Measurements from ENCODE around the gene RPL5. TPM values are rescaled to one million over a fixed set of nuclear protein-coding genes. Genes with fewer than 3 reads are reported as not detected.

The RPL5 gene
- total and polyA plus RNA-seq, 2 donors, result 1,628 to 1,942 TPM

GRCh38 chr1:92834617-92835016 lies 2.8 kb downstream of the RPL5 start:
- Histone ChIP-seq H3K27ac (ENCODE audit: low read depth) (no peak overlapping the region), H3K36me3 (ENCODE audit: insufficient read depth) (peaks cover 10% of the 10 kb centered on the region), H3K4me3 (ENCODE audit: low read depth, low read length) (no peak overlapping the region), H3K4me1 (ENCODE audit: insufficient read depth) (no peaks in the 10 kb centered on the region)
- 76% methylated on average over 5 of the region's 5 CpGs for WGBS
- no peak for DNase-seq (ENCODE audit: extremely low spot score)

DNA sequence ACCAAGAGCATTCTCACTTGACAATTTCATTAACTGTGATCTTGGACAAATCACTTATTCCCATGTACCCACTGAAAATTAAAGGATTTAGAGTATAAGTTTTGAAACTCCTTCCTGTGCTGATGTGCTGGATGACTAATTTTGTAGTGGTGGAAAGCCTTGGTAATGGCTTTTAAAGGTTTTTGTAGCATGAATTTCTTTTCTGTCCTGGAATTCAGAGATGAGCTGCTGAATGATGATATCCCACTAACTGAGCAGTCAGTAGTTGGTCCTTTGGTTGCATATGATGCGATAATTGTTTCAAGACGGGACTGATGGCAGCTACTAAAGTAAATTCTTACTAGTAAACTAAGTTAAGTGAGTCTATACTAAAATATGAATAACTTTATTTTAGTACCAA lies 5.2 kb downstream of the RPL5 start:
- Histone ChIP-seq H3K27ac (ENCODE audit: low read depth) (no peak overlapping the region), H3K36me3 (ENCODE audit: insufficient read depth) (peaks cover 14% of the 10 kb centered on the region), H3K4me3 (ENCODE audit: low read depth, low read length) (no peak overlapping the region), H3K4me1 (ENCODE audit: insufficient read depth) (no peaks in the 10 kb centered on the region)
- DNase-seq (ENCODE audit: extremely low spot score), result no peak
- WGBS, result 89% methylated on average over 2 of the region's 2 CpGs

DNA sequence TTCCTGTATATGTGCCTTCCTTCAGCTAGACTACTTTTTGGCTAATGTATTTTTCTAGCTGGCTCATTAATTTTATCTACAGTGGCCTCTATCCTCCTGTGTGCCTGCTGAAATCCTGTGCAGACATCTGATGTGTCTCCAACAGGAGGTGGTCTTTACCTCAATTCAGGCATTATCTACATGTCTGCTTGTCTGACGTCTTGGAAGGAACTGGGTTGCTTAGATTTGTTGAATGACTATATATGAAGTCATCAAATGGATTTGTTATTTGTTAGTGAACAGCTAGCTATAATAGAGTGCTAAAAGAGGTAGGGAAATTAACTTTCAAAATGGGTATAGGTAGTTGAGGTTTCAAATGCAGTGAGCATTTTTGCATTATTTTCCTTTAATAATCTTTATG lies 6.7 kb downstream of the RPL5 start:
- WGBS, result 5% methylated on average over 1 of the region's 1 CpG
- no peak for DNase-seq (ENCODE audit: extremely low spot score)
- H3K36me3 ChIP-seq (ENCODE audit: insufficient read depth), result peaks cover 17% of the 10 kb centered on the region
- no peak overlapping the region for H3K4me3 ChIP-seq (ENCODE audit: low read depth, low read length)
- H3K27ac ChIP-seq (ENCODE audit: low read depth), result no peak overlapping the region
- H3K4me1 ChIP-seq (ENCODE audit: insufficient read depth), result no peaks in the 10 kb centered on the region

DNA sequence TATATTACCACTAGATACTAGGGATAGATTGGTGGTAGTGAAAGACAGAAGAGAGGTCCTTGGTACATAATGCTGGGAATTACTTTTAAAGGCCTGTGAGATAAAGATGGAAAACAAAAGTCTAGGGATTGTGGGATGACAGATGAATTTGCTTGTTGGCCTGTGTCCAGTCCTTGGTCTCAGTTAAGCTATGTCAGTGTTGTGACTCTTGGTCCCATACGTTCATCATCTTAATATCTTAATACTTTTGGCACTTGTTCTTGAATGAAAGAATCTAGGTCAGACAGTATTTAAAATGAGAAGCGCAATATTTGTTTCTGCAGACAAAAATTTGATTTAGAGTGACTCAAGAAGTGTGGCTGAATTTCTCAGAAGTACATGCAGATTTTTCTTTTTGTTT lies 7.6 kb downstream of the RPL5 start:
- no peaks in the 10 kb centered on the region for H3K4me1 ChIP-seq (ENCODE audit: insufficient read depth)
- no peak for DNase-seq (ENCODE audit: extremely low spot score)
- H3K27ac ChIP-seq (ENCODE audit: low read depth), result no peak overlapping the region
- peaks cover 16% of the 10 kb centered on the region for H3K36me3 ChIP-seq (ENCODE audit: insufficient read depth)
- 23% methylated on average over 2 of the region's 2 CpGs for WGBS
- H3K4me3 ChIP-seq (ENCODE audit: low read depth, low read length), result no peak overlapping the region

- Histone ChIP-seq H3K4me3 (ENCODE audit: low read depth, low read length) (no peak overlapping the region), H3K4me1 (ENCODE audit: insufficient read depth) (no peaks in the 10 kb centered on the region), H3K27ac (ENCODE audit: low read depth) (no peak overlapping the region), H3K36me3 (ENCODE audit: insufficient read depth) (peaks cover 14% of the 10 kb centered on the region)
- 76% methylated on average over 5 of the region's 5 CpGs for WGBS
- no peak for DNase-seq (ENCODE audit: extremely low spot score)
Measured at GRCh38 chr1:92840600-92840999, 8.8 kb downstream of the RPL5 start.

DNA sequence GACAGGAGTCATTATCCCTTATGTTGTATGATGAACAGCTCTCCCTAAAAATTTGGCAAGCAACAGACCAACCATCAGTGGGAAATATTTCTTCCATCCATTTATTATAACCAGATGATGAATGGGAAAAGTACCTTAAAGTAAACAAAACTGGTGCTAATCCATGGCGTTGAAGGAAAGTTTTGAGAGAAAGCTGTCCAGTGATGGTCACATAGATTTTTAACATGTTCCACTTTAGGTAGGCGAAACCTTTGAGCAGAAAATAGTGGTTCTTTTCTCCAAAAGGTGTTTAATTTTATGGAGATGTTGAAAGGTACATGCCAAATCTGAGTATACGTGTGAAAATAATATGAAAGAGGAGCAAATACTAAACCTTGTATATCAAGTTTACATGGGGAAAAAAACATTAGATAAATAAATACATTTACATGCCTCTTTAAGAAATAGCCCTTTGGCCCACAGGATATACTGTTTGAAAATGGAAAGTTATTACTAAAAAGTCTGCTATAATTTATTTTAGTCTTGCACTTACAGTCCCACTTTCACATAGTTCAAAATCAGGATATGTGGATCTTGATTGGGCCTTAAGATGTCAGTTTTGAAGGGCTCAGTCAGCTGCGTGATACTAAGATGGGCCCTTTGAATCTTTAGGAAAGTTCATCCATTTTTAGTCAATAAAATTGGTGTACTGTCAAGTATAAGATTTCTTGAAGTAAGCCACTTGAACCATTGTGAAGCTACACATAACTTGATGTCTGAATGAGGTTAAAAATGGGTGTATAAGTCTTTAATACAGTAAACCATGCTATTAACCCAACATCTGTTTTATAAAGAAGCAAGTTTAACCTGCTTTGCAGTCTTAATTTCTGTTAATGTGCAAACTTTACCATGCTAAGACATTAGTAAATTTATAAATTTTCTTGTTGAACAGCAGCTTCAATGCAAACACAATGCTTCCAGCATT lies 10.5 kb downstream of the RPL5 start:
- H3K27ac ChIP-seq (ENCODE audit: low read depth), result no peak overlapping the region
- DNase-seq (ENCODE audit: extremely low spot score), result no peak
- WGBS, result 78% methylated on average over 4 of the region's 4 CpGs
- H3K4me1 ChIP-seq (ENCODE audit: insufficient read depth), result no peaks in the 10 kb centered on the region
- peaks cover 12% of the 10 kb centered on the region for H3K36me3 ChIP-seq (ENCODE audit: insufficient read depth)
- H3K4me3 ChIP-seq (ENCODE audit: low read depth, low read length), result no peak overlapping the region

GRCh38 chr1:92843046-92843423 lies 11.2 kb downstream of the RPL5 start:
- H3K27ac ChIP-seq (ENCODE audit: low read depth), result no peak overlapping the region
- H3K36me3 ChIP-seq (ENCODE audit: insufficient read depth), result peaks cover 9% of the 10 kb centered on the region
- no peak for DNase-seq (ENCODE audit: extremely low spot score)
- no peaks in the 10 kb centered on the region for H3K4me1 ChIP-seq (ENCODE audit: insufficient read depth)
- WGBS, result 38% methylated on average over 2 of the region's 2 CpGs
- no peak overlapping the region for H3K4me3 ChIP-seq (ENCODE audit: low read depth, low read length)

GRCh38 chr1:92843429-92844352 lies 11.9 kb downstream of the RPL5 start:
- DNase-seq (ENCODE audit: extremely low spot score), result no peak
- Histone ChIP-seq H3K27ac (ENCODE audit: low read depth) (no peak overlapping the region), H3K4me1 (ENCODE audit: insufficient read depth) (no peaks in the 10 kb centered on the region), H3K36me3 (ENCODE audit: insufficient read depth) (peaks cover 9% of the 10 kb centered on the region), H3K4me3 (ENCODE audit: low read depth, low read length) (no peak overlapping the region)
- 88% methylated on average over 8 of the region's 8 CpGs for WGBS

DNA sequence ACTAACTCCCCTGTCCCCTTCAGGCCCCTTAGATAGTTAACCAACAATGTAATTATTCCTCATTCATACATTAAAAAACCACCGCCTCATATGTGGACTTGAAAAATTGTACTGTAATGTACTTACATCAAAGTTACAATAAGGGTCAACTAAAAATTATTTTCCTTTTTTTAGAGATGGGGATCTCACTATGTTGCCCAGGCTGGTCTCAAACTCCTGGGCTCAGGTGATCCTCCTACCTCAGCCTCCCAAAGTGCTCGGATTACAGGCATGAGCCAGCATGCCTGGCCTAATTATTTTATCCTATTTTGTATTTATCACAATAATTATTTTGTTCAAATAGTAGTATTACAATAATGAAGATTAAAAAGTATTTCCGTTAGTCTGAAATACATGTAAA lies 12.6 kb downstream of the RPL5 start:
- Histone ChIP-seq H3K27ac (ENCODE audit: low read depth) (no peak overlapping the region), H3K36me3 (ENCODE audit: insufficient read depth) (peaks cover 9% of the 10 kb centered on the region), H3K4me3 (ENCODE audit: low read depth, low read length) (no peak overlapping the region), H3K4me1 (ENCODE audit: insufficient read depth) (no peaks in the 10 kb centered on the region)
- 99% methylated on average over 3 of the region's 3 CpGs for WGBS
- DNase-seq (ENCODE audit: extremely low spot score), result no peak

DNA sequence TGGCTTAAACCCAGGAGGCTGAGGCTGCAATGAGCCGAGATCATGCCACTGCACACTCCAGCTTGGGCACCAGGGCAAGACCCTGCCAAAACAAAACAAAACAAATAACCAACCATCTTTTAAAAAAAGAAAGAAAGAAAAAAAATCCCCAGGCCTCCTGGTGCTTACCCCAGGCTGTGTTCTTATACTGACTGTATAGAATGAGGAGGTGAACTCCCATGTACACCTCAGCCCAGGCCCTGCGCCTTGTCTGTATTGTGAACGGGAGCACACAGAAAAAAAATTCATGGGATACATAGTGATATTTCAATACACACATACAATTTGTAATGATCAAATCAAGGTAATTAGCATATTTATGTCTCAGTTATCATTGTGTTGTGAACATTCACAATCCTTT lies 14.1 kb downstream of the RPL5 start:
- WGBS, result 63% methylated on average over 3 of the region's 3 CpGs
- Histone ChIP-seq H3K4me3 (ENCODE audit: low read depth, low read length) (no peak overlapping the region), H3K36me3 (ENCODE audit: insufficient read depth) (peaks cover 4% of the 10 kb centered on the region), H3K27ac (ENCODE audit: low read depth) (no peak overlapping the region), H3K4me1 (ENCODE audit: insufficient read depth) (no peaks in the 10 kb centered on the region)
- no peak for DNase-seq (ENCODE audit: extremely low spot score)

- no peak for DNase-seq (ENCODE audit: extremely low spot score)
- Histone ChIP-seq H3K4me3 (ENCODE audit: low read depth, low read length) (no peak overlapping the region), H3K27ac (ENCODE audit: low read depth) (no peak overlapping the region), H3K36me3 (ENCODE audit: insufficient read depth) (peaks cover 2% of the 10 kb centered on the region), H3K4me1 (ENCODE audit: insufficient read depth) (no peaks in the 10 kb centered on the region)
- WGBS, result 82% methylated on average over 4 of the region's 4 CpGs
Measured at GRCh38 chr1:92848201-92848600, 16.4 kb downstream of the RPL5 start.

- 100% methylated on average over 3 of the region's 3 CpGs for WGBS
- no peak overlapping the region for H3K4me3 ChIP-seq (ENCODE audit: low read depth, low read length)
Measured at GRCh38 chr1:92850019-92850418, 18.2 kb downstream of the RPL5 start.

GRCh38 chr1:92851729-92852128 lies 19.9 kb downstream of the RPL5 start:
- DNase-seq (ENCODE audit: extremely low spot score), result no peak
- 55% methylated on average over 2 of the region's 2 CpGs for whole genome bisulfite sequencing
- Histone ChIP-seq H3K27ac (ENCODE audit: low read depth) (no peak overlapping the region), H3K4me1 (ENCODE audit: insufficient read depth) (no peaks in the 10 kb centered on the region), H3K4me3 (ENCODE audit: low read depth, low read length) (no peak overlapping the region), H3K36me3 (ENCODE audit: insufficient read depth) (no peaks in the 10 kb centered on the region)

More at GRCh38 chr1:92850019-92850418, 18.2 kb downstream of the RPL5 start:
- DNase-seq (ENCODE audit: extremely low spot score), result no peak
- H3K27ac ChIP-seq (ENCODE audit: low read depth), result no peak overlapping the region
- no peaks in the 10 kb centered on the region for H3K4me1 ChIP-seq (ENCODE audit: insufficient read depth)
- H3K36me3 ChIP-seq (ENCODE audit: insufficient read depth), result no peaks in the 10 kb centered on the region

GRCh38 chr1:92853299-92853698 lies 21.5 kb downstream of the RPL5 start:
- Histone ChIP-seq H3K4me1 (ENCODE audit: insufficient read depth) (no peaks in the 10 kb centered on the region), H3K36me3 (ENCODE audit: insufficient read depth) (no peaks in the 10 kb centered on the region)
- 79% methylated on average over 2 of the region's 2 CpGs for WGBS

More at GRCh38 chr1:92853299-92853698, 21.5 kb downstream of the RPL5 start:
- DNase-seq (ENCODE audit: extremely low spot score), result no peak
- Histone ChIP-seq H3K27ac (ENCODE audit: low read depth) (no peak overlapping the region), H3K4me3 (ENCODE audit: low read depth, low read length) (no peak overlapping the region)
